Measurements from ENCODE around the gene DYNC1I2. TPM values are rescaled to one million over a fixed set of nuclear protein-coding genes. Genes with fewer than 3 reads are reported as not detected.

Gene DYNC1I2
- 178 and 196 TPM in 2 replicates for total RNA-seq (2014; rRNA removed)
- polyA plus RNA-seq (2012): 118 TPM

- DNase-seq (ENCODE audit: low read depth): peak; percentile 96
These were observed at the start of gene DYNC1I2 for GRCh38 chr2:171687287-171688128. Gene DYNC1I2, plus strand, starts transcription at chr2:171687469. Its CDS starts 2,687 bp downstream, at chr2:171690156.

DNA sequence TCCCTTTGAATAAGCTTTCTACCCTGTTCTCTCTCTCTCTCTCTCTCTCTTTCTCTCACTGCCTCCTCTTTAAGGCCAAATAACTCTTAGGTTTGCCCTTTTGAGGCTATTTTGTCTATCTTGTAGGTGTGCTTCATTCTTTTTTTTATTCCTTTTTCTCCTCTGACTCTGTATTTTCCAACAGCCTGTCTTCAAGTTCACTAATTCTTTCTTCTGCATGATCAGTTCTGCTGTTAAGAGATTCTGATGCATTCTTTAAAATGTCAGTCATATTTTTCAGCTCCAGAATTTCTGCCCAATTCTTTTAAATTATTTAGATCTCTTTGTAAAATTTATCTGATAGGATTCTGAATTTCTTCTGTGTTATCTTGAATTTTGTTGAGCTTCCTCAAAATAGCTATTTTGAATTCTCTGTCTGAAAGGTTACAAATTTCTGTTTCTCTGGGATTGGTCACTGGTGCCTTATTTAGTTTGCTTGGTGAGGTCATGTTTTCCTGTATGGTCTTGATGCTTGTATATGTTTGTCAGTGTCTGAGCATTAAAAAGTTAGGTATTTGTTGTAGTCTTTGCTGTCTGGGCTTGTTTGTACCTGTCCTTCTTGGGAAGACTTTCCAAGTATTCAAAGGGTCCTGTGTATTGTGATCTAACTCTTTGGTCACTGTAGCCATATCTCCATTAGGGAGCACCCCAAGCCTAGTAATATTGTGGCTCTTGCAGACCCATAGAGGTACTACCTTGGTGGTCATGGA is 35.4 kb upstream of the DYNC1I2 start:
- DNase-seq (ENCODE audit: low read depth): no peak

DNA sequence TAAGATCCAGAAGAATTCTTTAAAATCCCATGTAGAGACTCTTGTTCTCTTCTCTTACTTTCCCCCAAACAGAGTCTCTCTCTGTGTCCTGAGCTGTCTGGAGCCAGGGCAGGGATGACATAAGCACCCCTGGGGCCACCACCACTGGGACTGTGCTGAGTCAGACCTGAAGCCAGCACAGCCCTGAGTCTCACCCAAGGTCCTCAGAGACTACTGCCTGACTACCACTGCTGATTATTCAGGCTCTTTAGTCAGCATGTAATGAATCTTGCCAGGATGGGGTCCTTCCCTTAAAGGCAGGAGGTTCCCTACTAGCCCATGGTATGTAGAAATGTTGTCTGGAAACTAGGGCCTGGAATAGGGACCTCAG is 34.9 kb upstream of the DYNC1I2 start:
- DNase-seq (ENCODE audit: low read depth): peak; percentile 54

GRCh38 chr2:171655586-171655985 is 31.7 kb upstream of the DYNC1I2 start:
- no peak for DNase-seq (ENCODE audit: low read depth)

DNA sequence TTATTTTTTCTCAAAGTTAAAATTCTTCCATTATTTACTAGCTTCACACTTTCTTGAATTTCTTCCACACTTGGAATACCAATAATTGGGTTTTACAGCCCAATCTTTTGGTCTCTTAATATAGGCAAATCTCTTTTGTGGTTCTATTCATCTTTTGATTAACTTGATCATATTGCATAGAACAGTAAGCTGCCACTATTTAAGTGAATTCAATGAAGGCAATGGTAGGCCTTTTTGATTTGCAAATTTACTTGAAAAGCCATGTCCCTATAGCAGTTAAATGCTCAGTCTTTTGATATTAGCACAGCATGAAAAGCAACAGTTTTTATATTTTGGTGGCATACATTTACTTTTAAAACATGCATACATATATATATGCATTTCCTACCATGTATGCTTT is 20.2 kb upstream of the DYNC1I2 start:
- DNase-seq (ENCODE audit: low read depth): no peak

- no peak for DNase-seq (ENCODE audit: low read depth)
These were observed 19.1 kb upstream of the DYNC1I2 start for GRCh38 chr2:171668183-171668582.

GRCh38 chr2:171669121-171669520 is 18.1 kb upstream of the DYNC1I2 start:
- DNase-seq (ENCODE audit: low read depth): peak; percentile 5

DNA sequence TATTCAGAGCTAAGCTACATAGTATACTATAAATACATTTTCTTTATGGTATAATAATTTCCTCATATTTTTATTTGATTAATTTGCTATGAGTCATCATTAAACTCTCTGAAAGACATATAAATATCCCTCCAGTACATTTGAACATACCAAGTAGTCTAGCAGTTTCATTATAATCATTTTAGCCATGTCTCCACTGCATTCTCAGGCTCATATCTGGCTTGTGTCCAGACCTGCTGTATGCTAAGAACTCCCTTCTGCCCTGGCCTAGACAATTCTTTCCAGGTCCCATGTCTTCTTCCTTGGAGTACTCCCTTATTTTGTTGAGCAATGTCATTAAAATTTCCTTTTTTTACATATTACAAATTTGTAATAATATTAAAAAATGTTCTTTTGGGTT is 16.6 kb upstream of the DYNC1I2 start:
- DNase-seq (ENCODE audit: low read depth): peak; percentile 7

DNA sequence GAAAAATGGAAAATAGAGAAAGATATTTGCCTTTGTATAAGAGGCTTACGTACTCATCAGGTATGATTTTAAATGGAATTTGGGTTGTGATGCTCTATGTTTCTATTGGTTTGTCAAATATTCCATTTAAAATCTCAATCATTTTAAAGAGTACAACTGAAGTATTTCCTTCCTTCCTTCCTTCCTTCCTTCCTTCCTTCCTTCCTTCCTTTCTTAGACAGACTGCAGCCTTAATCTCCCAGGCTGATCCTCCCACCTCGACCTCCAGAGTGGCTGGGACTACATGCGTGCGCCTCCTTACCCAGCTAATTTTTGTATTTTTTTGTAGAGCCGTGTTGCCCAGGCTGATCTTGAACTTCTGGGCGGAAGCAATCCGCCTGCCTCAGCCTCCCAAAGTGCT is 15.4 kb upstream of the DYNC1I2 start:
- no peak for DNase-seq (ENCODE audit: low read depth)

GRCh38 chr2:171673905-171674304 is 13.4 kb upstream of the DYNC1I2 start:
- no peak for DNase-seq (ENCODE audit: low read depth)

GRCh38 chr2:171675810-171676345 is 11.4 kb upstream of the DYNC1I2 start:
- no peak for DNase-seq (ENCODE audit: low read depth)

DNA sequence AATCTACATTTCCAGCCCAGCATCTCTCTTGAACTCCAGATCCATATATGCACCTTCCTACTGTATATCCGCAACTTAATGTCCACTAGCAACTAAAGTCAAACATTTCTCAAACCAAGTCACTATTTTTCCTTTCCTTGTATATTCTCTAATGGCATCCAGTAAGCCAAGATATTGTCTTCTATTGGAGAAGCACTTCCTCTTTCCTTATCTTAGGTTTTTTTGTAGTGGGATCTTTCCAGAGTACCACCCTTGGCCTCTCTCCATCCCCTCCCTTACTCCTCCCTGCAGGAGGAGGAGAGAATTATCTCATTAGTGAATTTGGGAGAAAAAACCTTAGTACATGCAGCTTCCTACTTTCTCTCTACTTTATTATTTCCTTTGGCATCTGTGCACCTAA is 8.7 kb upstream of the DYNC1I2 start:
- DNase-seq (ENCODE audit: low read depth): no peak

GRCh38 chr2:171688129-171688465 is 828 bp downstream of the DYNC1I2 start:
- no peak for DNase-seq (ENCODE audit: low read depth)

- DNase-seq (ENCODE audit: low read depth): no peak
These were observed 5.1 kb downstream of the DYNC1I2 start for GRCh38 chr2:171692331-171692730.

DNA sequence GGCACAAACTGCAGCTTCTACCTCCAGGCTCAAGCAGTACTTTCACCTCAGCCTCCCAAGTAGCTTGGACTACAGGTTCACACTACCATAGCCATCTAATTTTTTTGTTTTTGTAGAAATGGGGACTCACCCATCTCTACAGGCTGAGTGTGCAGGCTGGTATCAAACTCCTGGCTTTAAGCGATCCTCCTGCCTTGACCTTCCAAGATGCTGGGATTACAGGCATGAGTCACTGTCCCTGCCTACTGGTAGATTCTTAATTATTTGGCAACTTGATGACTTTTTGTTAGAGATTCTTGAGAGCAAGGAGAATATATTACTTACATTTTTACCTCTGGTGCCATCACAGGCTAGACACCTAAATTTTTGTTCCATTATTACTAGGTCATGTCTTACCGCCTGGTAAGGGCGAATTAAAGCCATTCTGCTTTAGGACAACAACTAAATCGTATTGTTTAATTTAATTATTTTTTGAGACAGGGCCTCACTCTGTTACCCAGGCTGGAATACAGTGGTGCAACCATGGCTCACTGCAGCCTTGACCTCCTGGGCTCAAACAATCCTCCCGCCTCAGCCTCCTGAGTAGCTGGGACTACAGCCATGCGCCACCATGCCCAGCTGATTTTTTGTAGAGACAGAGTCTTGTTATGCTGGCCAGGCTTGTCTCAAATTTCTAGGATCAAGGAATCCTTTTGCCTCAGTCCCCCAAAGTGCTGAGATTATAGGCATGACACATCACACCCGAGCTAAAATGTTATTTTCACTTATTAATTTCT is 15.7 kb downstream of the DYNC1I2 start:
- peak; percentile 56 for DNase-seq (ENCODE audit: low read depth)

GRCh38 chr2:171703574-171704347 is 16.5 kb downstream of the DYNC1I2 start:
- peak; percentile 40 for DNase-seq (ENCODE audit: low read depth)

DNA sequence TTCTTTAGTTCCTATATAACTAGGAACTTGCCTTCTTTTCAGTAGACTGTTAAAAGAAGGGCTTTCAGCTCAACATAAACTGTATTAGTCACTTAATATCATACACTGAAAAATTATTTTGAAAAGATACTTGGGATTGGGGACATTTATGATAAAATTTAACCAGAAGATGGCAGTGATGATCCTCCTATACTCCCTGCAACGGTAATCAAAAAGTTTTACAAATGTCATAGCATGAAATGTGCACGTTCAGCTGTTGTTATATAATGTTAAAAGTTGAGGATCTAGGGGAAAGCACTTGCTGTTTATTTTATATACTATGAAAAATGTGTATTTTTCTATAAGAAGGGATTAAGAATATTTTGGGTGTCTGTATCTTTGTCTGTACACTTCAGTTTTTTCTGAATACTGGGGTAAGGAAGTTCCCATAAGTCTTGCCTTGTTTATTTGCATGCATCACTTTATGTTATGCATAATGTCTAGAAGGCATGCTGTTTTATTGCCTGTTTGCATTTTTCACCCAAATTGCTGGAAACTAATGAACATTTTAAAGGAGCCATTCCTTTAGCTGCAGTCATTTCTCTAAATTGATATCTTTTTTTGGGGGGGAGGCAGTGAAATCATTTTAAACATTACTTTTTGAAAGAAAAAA is 19.0 kb downstream of the DYNC1I2 start:
- peak; percentile 46 for DNase-seq (ENCODE audit: low read depth)

- no peak for DNase-seq (ENCODE audit: low read depth)
These were observed 20.5 kb downstream of the DYNC1I2 start for GRCh38 chr2:171707752-171708151.

DNA sequence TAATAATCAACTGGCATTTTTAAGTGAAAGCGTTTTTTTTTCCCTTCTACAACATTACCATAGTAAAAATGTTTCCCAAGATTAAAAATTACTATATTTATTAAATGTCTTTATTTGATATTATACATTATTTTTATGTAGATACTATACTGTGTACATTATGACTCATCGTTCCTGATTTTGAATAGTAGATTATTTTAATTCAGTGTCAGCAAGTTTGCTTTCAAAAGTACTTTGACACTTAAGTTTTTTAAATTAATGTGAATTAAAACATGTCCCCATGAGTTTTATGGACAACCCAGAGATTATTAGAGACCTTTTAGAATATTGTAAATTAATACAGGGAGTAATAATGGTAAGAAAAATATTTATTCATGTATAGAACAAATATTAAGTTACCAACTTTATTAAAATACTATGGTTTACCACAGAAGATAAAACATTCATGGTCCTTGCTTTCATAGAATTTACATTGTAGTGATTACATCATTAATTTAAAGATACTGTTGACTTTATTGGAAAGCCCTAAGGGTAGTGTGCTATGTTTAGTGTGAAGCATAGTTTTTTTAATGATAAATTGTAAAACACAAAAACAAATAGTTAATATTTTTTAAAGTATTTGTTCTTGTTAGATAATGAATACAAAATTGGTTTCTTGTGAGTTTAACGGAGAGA is 21.9 kb downstream of the DYNC1I2 start:
- no peak for DNase-seq (ENCODE audit: low read depth)

GRCh38 chr2:171711351-171711750 is 24.1 kb downstream of the DYNC1I2 start:
- no peak for DNase-seq (ENCODE audit: low read depth)

Measured in LHCN-M2 (cell line).